Fibroblast of pulmonary artery (primary cell): ENCODE data around the gene GRM7.

Source experiments
- DNase-seq: peaks from one replicate; pipeline ENCODE4 v3.0.0-alpha.2; 2010; ENCODE audit warnings: low read depth
- H3K4me3 ChIP-seq: replicated peaks from 2 replicates; pipeline ENCODE4 v1.5.1; 2011; ENCODE audit warnings: low read depth, mild to moderate bottlenecking, control low read depth, low read length, moderate library complexity
- TF ChIP-seq, protein P1 (sequence below): IDR thresholded peaks from 2 replicates; pipeline ENCODE4 v1.5.1; 2011; ENCODE audit warnings: mild to moderate bottlenecking, control low read depth, low read length, inconsistent platforms; ENCODE audit errors: missing control alignments

Gene GRM7

DNA sequence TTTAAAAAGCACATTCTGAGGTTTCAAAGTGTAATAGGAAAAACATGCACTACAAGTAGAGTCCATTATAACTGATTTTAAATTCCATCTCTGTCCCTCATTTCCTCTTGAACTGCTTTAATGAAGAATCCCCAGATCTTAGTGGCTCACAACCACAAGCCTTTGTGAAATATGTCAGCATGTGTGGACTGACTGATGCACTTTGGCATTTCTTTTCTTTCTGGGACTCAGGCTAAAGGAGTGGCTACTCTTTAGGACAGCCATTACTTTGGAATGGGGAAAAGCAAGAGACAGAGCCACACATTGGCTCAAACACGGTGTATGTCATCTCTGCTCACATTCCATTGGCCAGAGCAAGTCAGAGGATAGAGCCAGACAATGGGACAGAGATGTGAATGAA lies 139.6 kb downstream of the GRM7 start:
- no peak for DNase-seq
- TF ChIP-seq, protein P1, sequence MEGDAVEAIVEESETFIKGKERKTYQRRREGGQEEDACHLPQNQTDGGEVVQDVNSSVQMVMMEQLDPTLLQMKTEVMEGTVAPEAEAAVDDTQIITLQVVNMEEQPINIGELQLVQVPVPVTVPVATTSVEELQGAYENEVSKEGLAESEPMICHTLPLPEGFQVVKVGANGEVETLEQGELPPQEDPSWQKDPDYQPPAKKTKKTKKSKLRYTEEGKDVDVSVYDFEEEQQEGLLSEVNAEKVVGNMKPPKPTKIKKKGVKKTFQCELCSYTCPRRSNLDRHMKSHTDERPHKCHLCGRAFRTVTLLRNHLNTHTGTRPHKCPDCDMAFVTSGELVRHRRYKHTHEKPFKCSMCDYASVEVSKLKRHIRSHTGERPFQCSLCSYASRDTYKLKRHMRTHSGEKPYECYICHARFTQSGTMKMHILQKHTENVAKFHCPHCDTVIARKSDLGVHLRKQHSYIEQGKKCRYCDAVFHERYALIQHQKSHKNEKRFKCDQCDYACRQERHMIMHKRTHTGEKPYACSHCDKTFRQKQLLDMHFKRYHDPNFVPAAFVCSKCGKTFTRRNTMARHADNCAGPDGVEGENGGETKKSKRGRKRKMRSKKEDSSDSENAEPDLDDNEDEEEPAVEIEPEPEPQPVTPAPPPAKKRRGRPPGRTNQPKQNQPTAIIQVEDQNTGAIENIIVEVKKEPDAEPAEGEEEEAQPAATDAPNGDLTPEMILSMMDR = no peak
- H3K4me3 ChIP-seq = no peak overlapping the region

DNA sequence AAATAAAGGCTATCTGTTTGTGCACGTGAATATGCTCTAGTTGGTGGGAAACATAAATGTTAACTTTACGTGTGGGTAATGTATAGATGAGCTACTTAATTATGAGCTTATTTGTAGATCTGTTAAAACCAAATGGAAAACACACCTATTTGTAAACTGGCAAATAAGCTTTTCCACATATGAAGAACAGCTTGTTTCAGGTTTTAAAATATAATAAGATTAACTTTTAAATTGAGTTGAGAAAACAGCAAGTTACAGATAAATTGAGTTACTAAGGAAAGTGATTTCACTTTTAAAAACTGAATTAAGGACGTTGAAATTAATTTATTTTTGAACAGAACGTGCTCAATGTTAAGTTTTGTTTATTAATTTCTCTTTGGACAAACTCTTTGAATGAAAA lies 140.5 kb downstream of the GRM7 start:
- H3K4me3 ChIP-seq = no peak overlapping the region
- DNase-seq = no peak
- TF ChIP-seq, protein P1 = no peak

DNA sequence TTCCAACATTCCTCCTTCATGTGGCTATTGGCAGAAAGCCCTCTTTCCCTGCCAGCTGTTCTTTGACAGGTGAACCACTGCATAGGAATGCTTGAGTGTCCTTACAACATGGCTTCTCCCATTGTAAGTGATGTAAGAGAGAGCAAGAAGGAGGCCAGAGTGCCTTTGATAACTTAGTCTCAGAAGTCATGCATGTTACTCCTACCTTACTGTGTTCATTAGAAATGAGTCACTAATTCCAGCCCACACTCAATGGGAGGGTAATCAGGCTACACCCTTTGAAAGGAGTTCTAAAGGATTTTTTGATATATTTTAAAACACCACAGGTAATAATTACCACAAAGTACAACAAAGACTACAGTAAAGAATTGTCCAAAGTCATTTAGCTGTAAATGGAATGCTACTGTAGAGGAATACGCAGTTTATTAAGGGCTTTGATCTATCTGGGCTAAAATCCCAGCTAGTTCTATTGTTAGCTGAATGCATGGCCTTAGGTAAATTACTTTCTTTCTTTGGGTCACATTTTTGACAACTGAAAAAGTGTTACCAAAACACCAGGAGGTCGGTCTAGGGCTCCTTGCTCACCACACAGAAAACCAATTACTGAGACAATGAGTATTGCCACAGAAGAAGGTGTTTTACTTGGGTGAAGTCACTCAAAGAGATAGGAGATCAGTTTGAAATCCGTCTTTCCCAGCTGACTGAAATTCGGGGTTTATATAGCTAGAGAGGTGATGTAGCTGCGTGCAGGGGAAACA lies 154.9 kb downstream of the GRM7 start:
- no peak for DNase-seq
- TF ChIP-seq, protein P1 = no peak
- H3K4me3 ChIP-seq = no peak overlapping the region

DNA sequence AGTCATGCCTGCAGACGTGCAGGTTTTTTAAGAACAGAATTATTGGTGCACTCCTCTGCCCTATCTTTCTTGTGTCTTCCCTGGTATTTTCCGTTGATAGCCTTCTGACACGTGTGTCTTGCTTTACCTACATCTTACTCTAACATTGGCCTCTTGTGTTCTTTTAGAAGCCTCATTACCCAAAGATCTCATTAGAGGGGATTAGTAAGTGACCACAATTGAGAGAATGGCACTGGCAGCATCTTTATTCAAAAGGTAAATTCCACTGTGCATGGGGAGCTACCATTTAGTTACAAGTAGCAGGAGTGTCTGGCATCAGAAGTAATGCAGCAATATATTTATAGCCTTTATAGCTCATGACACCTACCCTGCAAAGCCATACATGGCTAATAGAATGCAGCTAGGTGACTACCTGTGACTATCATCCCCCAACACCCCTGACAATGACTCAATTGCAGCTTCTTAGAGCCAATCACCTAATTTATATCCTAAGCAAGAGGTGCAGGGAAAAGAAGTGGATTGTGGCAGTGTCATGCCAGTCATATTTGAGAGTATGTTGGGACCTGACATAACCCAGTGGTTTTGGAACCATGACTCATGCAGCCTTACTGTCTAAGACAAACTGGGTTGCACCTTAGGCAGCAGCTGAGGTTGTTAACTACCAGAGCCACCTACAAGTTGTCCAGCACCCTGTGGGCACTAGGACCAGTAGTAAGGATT lies 164.8 kb downstream of the GRM7 start:
- DNase-seq = no peak
- no peak overlapping the region for H3K4me3 ChIP-seq
- TF ChIP-seq, protein P1 = no peak

DNA sequence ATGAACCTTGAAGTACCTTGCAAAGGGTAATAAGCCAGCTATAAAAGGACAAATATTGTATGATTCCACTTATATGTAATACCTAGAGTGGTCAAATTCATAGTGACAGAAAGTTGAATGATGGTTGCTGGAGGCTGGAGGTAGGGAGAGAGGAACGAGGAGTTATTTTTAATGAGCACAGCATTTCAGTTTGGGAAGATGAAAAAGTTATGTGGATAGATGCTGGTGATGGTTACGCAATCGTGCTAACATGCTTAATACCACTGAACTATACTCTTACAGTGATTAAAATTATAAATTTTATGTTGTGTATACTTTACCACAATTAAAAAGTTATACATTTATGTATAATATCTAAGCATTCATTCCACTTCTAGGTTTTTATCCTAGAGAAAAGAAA lies 168.6 kb downstream of the GRM7 start:
- TF ChIP-seq, protein P1 = no peak
- H3K4me3 ChIP-seq = no peak overlapping the region
- DNase-seq = no peak

DNA sequence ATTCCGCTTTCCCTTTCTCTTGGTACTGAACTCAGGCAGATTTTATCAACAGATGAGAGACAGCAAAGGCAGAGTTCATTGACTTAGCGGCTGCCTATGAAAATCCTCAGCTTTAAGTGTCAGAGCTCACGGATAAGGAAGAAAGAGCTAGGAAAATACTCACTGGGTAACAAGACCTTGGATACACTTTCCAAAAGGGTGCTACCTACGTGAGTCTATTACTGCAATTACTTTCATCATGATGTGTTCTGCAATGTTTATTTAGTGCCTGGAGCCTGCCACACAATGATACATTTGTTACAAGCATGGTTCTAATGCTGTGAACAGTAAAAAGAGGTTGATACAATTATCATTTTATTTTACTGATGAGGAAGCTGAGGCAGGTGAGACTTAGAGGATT lies 177.5 kb downstream of the GRM7 start:
- TF ChIP-seq, protein P1 = no peak
- H3K4me3 ChIP-seq = no peak overlapping the region
- DNase-seq = no peak

DNA sequence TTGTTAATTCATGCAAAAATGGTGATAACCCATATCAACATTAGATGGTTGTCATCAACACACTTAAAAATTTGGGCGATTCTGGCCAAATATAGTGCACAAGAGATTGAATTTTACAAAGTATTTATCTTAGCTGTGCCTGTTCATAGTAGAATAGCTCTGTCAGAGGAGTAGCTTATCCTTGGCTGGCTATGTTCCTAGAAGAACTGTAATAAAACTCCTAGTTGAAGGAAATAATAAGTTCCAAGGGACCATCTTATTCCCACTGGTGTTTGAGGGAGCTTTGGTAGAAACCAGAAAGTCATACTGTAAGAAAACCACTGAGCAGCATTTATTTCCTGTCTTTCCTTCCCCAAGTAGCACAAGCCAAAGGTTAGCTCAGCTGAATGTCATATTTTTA lies 201.8 kb downstream of the GRM7 start:
- DNase-seq = no peak
- TF ChIP-seq, protein P1 = no peak
- H3K4me3 ChIP-seq = no peak overlapping the region
